PC-9 (cell line): ENCODE data around the gene KLF15. TPM values are rescaled to one million over a fixed set of nuclear protein-coding genes. Genes with fewer than 3 reads are reported as not detected.

Experiments used
- BruUV-seq: library from RNA; stranded (reverse); fragments of 400-500 nt; replicated peaks from 2 replicates; lab custom pipeline; 2021; lab: Mats Ljungman, UMichigan
- CTCF ChIA-PET: fragments of 300-600 bp; sonication (Branson Sonifier 250); formaldehyde crosslinking; loops from one replicate; lab custom pipeline; 2022; ENCODE audit warnings: antibody characterized with exemption; lab: Charles Lee
- POLR2A ChIA-PET: fragments of 300-600 bp; sonication (Branson Sonifier 250); formaldehyde crosslinking; loops from one replicate; lab custom pipeline; 2022; ENCODE audit warnings: antibody characterized with exemption; ENCODE audit not compliant: unreplicated experiment; lab: Charles Lee
- DNase-seq, 2 experiments: peaks; one replicate each; pipeline versions ENCODE4 v3.0.0 to v3.0.0-alpha.2; 2015 to 2022; ENCODE audit warnings: mixed read lengths in 1 of 2
- H2AFZ ChIP-seq: fragments of 200-600 bp; sonication (generic); 2 replicates; pipeline ENCODE4 v1.8.1; 2017; ENCODE audit warnings: antibody characterized with exemption
- H3F3A ChIP-seq: fragments of 200-600 bp; sonication (generic); 2 replicates; pipeline ENCODE4 v1.8.1; 2017; ENCODE audit warnings: antibody characterized with exemption, mild to moderate bottlenecking, low read depth; ENCODE audit not compliant: insufficient read depth
- H3K27ac ChIP-seq: fragments of 200-600 bp; sonication (generic); 2 replicates; pipeline ENCODE4 v1.6.1; 2016; ENCODE audit warnings: mixed run types
- H3K27me3 ChIP-seq: fragments of 200-600 bp; sonication (generic); 2 replicates; pipeline ENCODE4 v1.6.1; 2016; ENCODE audit warnings: low read depth, mixed run types; ENCODE audit not compliant: insufficient read depth
- H3K36me3 ChIP-seq: fragments of 200-600 bp; sonication (generic); 2 replicates; pipeline ENCODE4 v1.6.1; 2016; ENCODE audit warnings: low read depth, mixed run types
- H3K4me1 ChIP-seq: fragments of 200-600 bp; sonication (generic); replicated peaks from 2 replicates; pipeline ENCODE4 v1.6.1; 2016; ENCODE audit warnings: mixed run types; ENCODE audit not compliant: insufficient read depth
- H3K4me2 ChIP-seq: fragments of 200-600 bp; sonication (generic); 2 replicates; pipeline ENCODE4 v1.6.1; 2017; ENCODE audit warnings: mixed run types
- H3K4me3 ChIP-seq: fragments of 200-600 bp; sonication (generic); 2 replicates; pipeline ENCODE4 v1.6.1; 2016; ENCODE audit warnings: mixed run types
- H3K79me2 ChIP-seq: fragments of 200-600 bp; sonication (generic); 2 replicates; pipeline ENCODE4 v1.6.1; 2017; ENCODE audit warnings: low read depth, mixed run types
- H3K9me2 ChIP-seq: fragments of 200-600 bp; sonication (generic); 2 replicates; pipeline ENCODE4 v1.8.1; 2017; ENCODE audit warnings: mild to moderate bottlenecking; ENCODE audit not compliant: insufficient read depth
- H3K9me3 ChIP-seq: fragments of 200-600 bp; sonication (generic); 2 replicates; pipeline ENCODE4 v1.8.1; 2016; ENCODE audit warnings: low read depth; ENCODE audit not compliant: insufficient read depth
- H4K20me1 ChIP-seq: fragments of 200-600 bp; sonication (generic); 2 replicates; pipeline ENCODE4 v1.8.1; 2017; ENCODE audit not compliant: insufficient read depth
- CTCF ChIP-seq: fragments of 200-600 bp; sonication (generic); conservative IDR thresholded peaks from 2 replicates; pipeline ENCODE4 v1.6.1; 2017; ENCODE audit warnings: mixed run types, antibody characterized with exemption, mild to moderate bottlenecking, moderate library complexity
- EZH2 ChIP-seq: fragments of 200-600 bp; sonication (generic); IDR thresholded peaks from 2 replicates; pipeline ENCODE4 v1.8.0; 2017; ENCODE audit warnings: antibody characterized with exemption, low read depth
- intact Hi-C: fragments of 100-400 bp; cut with micrococcal nuclease; formaldehyde crosslinking; loops from one replicate; pipeline ENCODE4 v1.10.0; 2022; ENCODE audit not compliant: unreplicated experiment
- total RNA-seq: library from RNA; stranded (reverse); gene quantifications from 2 replicates; pipeline ENCODE4 v1.2.3, GENCODE V29; 2021

KLF15 gene
- total RNA-seq, 1 experiment from 2014 or later = 0.70 TPM

- Histone ChIP-seq H3K36me3 (no peaks in the 10 kb centered on the region), H3K27ac (no peak overlapping the region), H3F3A (no peaks in the 10 kb centered on the region), H3K9me3 (no peaks in the 10 kb centered on the region), H2AFZ (no peak overlapping the region), H3K27me3 (peaks cover 53% of the 10 kb centered on the region), H3K4me3 (no peak overlapping the region), H3K79me2 (no peaks in the 10 kb centered on the region), H4K20me1 (no peaks in the 10 kb centered on the region), H3K9me2 (no peaks in the 10 kb centered on the region), H3K4me1 (no peaks in the 10 kb centered on the region), H3K4me2 (no peak overlapping the region)
- no peak for DNase-seq
- CTCF ChIA-PET = no interaction called here
- no peak for TF ChIP-seq EZH2
- TF ChIP-seq CTCF = no peak
- POLR2A ChIA-PET = no interaction called here
- intact Hi-C loops = no loop called here
- no TSS peak for BruUV-seq
Observed at GRCh38 chr3:126320517-126321293, 36.5 kb downstream of the KLF15 start.

GRCh38 chr3:126319701-126320295 lies 37.4 kb downstream of the KLF15 start:
- H3K36me3 ChIP-seq = no peaks in the 10 kb centered on the region
- peaks cover 59% of the 10 kb centered on the region for H3K27me3 ChIP-seq
- TF ChIP-seq EZH2 (no peak), CTCF (no peak)
- H3K27ac ChIP-seq = no peak overlapping the region
- no peak overlapping the region for H2AFZ ChIP-seq
- DNase-seq = no peak
- ChIA-PET POLR2A (no interaction called here), CTCF (no interaction called here)
- no peaks in the 10 kb centered on the region for H4K20me1 ChIP-seq
- intact Hi-C loops = no loop called here
- no peak overlapping the region for H3K4me2 ChIP-seq
- no peak overlapping the region for H3K4me3 ChIP-seq
- no peaks in the 10 kb centered on the region for H3F3A ChIP-seq
- no peaks in the 10 kb centered on the region for H3K9me3 ChIP-seq
- no peaks in the 10 kb centered on the region for H3K9me2 ChIP-seq
- no peaks in the 10 kb centered on the region for H3K79me2 ChIP-seq
- H3K4me1 ChIP-seq = no peaks in the 10 kb centered on the region
- no TSS peak for BruUV-seq

GRCh38 chr3:126317029-126317996 lies 39.9 kb downstream of the KLF15 start:
- Histone ChIP-seq H2AFZ (no peak overlapping the region), H3F3A (no peaks in the 10 kb centered on the region), H3K4me1 (no peaks in the 10 kb centered on the region), H3K9me2 (no peaks in the 10 kb centered on the region), H3K79me2 (no peaks in the 10 kb centered on the region), H3K36me3 (no peaks in the 10 kb centered on the region), H3K27me3 (peaks cover 60% of the 10 kb centered on the region), H4K20me1 (no peaks in the 10 kb centered on the region), H3K4me2 (no peak overlapping the region), H3K9me3 (no peaks in the 10 kb centered on the region), H3K4me3 (no peak overlapping the region), H3K27ac (no peak overlapping the region)
- DNase-seq = no peak
- ChIA-PET POLR2A (no interaction called here), CTCF (no interaction called here)
- BruUV-seq = no TSS peak
- intact Hi-C loops = no loop called here
- TF ChIP-seq CTCF (no peak), EZH2 (no peak)
